Measurements from ENCODE around the gene RASGRF1.

DNA sequence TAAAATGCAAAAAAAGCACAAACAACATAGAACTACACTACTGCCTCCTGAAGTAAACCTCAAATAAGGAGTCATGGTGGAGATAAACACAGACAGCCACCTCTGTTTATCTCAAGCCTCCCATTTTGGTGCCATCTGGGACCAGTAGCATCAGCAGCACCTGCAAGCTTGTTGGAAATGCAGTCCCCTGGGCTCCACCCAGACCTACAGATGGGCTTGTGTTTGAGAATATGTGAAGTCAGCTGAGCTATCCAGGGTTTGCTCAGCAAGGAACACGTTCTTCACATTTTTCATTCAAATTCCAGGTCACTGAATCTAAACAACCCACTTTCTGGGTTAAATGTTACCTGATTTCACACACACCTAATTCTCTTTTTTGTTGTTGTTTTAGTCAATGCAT lies 45.5 kb downstream of the RASGRF1 start:
- no peak for TF ChIP-seq POLR2A (IDR thresholded peaks at IDR 0.05)
- TF ChIP-seq, protein P1, sequence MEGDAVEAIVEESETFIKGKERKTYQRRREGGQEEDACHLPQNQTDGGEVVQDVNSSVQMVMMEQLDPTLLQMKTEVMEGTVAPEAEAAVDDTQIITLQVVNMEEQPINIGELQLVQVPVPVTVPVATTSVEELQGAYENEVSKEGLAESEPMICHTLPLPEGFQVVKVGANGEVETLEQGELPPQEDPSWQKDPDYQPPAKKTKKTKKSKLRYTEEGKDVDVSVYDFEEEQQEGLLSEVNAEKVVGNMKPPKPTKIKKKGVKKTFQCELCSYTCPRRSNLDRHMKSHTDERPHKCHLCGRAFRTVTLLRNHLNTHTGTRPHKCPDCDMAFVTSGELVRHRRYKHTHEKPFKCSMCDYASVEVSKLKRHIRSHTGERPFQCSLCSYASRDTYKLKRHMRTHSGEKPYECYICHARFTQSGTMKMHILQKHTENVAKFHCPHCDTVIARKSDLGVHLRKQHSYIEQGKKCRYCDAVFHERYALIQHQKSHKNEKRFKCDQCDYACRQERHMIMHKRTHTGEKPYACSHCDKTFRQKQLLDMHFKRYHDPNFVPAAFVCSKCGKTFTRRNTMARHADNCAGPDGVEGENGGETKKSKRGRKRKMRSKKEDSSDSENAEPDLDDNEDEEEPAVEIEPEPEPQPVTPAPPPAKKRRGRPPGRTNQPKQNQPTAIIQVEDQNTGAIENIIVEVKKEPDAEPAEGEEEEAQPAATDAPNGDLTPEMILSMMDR (IDR thresholded peaks at IDR 0.05 in 4 of 5, conservative IDR thresholded peaks at IDR 0.05 in 1 of 5) = no peak
